KMS-11 (cell line): ENCODE measurements around the gene SLC8B1.

ENCODE experiments used
- H2AFZ ChIP-seq: fragments of 200-600 bp; sonication (generic); 2 replicates; pipeline ENCODE4 v1.6.1; 2016; ENCODE audit warnings: antibody characterized with exemption, mixed run types, low read depth
- H3K27ac ChIP-seq: fragments of 200-600 bp; sonication (generic); 2 replicates; pipeline ENCODE4 v1.6.1; 2016; ENCODE audit warnings: mild to moderate bottlenecking, mixed run types
- H3K27me3 ChIP-seq: fragments of 200-600 bp; sonication (generic); 2 replicates; pipeline ENCODE4 v1.6.1; 2017; ENCODE audit warnings: mild to moderate bottlenecking, low read depth, mixed run types, moderate library complexity; ENCODE audit not compliant: insufficient read depth
- H3K36me3 ChIP-seq: fragments of 200-600 bp; sonication (generic); 2 replicates; pipeline ENCODE4 v1.6.1; 2017; ENCODE audit warnings: mild to moderate bottlenecking, mixed run types; ENCODE audit not compliant: insufficient read depth
- H3K4me1 ChIP-seq: fragments of 200-600 bp; sonication (generic); 2 replicates; pipeline ENCODE4 v1.6.1; 2016; ENCODE audit warnings: mild to moderate bottlenecking, low read depth, mixed run types; ENCODE audit not compliant: poor library complexity, severe bottlenecking
- H3K4me2 ChIP-seq: fragments of 200-600 bp; sonication (generic); 2 replicates; pipeline ENCODE4 v1.7.0; 2016; ENCODE audit warnings: mild to moderate bottlenecking, mixed run types
- H3K4me3 ChIP-seq: fragments of 200-600 bp; sonication (generic); IDR thresholded peaks from 2 replicates; pipeline ENCODE4 v1.6.1; 2017; ENCODE audit warnings: low read depth, low read length, mixed read lengths; ENCODE audit not compliant: insufficient read depth
- H3K79me2 ChIP-seq: fragments of 200-600 bp; sonication (generic); 2 replicates; pipeline ENCODE4 v1.6.1; 2016; ENCODE audit warnings: low read depth, mixed run types; ENCODE audit not compliant: insufficient read depth
- H3K9ac ChIP-seq: fragments of 200-600 bp; sonication (generic); 2 replicates; pipeline ENCODE4 v1.6.1; 2016; ENCODE audit warnings: mild to moderate bottlenecking, mixed run types
- H4K20me1 ChIP-seq: fragments of 200-600 bp; sonication (generic); 2 replicates; pipeline ENCODE4 v1.6.1; 2016; ENCODE audit warnings: mild to moderate bottlenecking, mixed run types; ENCODE audit not compliant: insufficient read depth
- CTCF ChIP-seq: fragments of 200-600 bp; sonication (generic); conservative IDR thresholded peaks from 2 replicates; pipeline ENCODE4 v1.6.1; 2017; ENCODE audit warnings: low read depth, mild to moderate bottlenecking, antibody characterized with exemption, low read length, moderate library complexity, mixed read lengths

Gene SLC8B1

DNA sequence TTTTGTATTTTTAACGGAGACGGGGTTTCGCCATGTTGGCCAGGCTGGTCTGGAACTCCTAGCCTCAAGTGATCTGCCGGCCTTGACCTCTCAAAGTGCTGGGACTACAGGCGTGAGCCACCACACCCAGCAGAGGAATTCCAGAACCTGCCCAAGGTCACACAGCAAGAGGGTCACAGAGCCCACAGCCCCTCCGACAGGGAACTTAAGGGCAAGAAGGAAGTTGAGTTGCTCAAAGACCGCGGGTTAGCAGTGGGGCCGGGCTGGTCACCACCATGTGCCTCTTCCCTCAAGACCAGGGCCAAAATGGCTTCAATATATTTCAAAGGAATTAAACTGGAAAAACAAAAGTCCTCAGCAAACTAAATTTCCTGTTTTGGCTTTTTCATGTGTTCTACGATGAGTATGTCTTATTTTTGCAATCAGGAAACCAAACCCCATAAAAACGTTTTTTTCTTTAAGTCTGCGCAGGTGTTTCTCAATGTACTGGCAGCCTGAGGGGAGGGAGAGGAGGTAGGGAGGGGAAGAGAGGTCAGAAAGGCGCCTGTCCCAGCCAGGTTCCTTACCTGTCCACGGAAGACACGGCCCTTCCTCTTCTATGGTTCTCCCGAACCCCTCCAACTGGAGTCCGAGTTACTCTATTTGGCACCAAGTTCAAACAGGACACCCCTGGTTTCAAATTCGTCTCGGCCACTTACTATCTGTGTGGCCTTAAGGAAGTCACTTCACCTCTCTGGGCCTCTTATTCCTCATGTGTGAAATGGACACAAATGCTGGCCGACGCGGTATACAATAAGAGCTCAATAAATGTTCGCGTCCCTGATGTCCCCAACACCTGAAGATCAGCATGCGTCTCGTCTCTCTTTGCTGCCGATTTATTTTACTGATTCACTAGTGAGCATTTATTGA, 778 bp downstream of the SLC8B1 start:
- no peak for TF ChIP-seq CTCF
- no peaks in the 10 kb centered on the region for H3K79me2 ChIP-seq
- H3K4me1 ChIP-seq = no peaks in the 10 kb centered on the region
- no peak overlapping the region for H3K4me3 ChIP-seq
- no peaks in the 10 kb centered on the region for H4K20me1 ChIP-seq
- H3K27ac ChIP-seq = no peak overlapping the region
- peak overlapping the region; percentile 72 for H2AFZ ChIP-seq
- no peaks in the 10 kb centered on the region for H3K36me3 ChIP-seq
- no peaks in the 10 kb centered on the region for H3K27me3 ChIP-seq
- H3K9ac ChIP-seq = no peak overlapping the region
- peak overlapping the region; percentile 39 for H3K4me2 ChIP-seq

- Histone ChIP-seq H3K9ac (no peak overlapping the region), H2AFZ (no peak overlapping the region)
These were observed 1.5 kb downstream of the SLC8B1 start for GRCh38 chr12:113333418-113333750.

DNA sequence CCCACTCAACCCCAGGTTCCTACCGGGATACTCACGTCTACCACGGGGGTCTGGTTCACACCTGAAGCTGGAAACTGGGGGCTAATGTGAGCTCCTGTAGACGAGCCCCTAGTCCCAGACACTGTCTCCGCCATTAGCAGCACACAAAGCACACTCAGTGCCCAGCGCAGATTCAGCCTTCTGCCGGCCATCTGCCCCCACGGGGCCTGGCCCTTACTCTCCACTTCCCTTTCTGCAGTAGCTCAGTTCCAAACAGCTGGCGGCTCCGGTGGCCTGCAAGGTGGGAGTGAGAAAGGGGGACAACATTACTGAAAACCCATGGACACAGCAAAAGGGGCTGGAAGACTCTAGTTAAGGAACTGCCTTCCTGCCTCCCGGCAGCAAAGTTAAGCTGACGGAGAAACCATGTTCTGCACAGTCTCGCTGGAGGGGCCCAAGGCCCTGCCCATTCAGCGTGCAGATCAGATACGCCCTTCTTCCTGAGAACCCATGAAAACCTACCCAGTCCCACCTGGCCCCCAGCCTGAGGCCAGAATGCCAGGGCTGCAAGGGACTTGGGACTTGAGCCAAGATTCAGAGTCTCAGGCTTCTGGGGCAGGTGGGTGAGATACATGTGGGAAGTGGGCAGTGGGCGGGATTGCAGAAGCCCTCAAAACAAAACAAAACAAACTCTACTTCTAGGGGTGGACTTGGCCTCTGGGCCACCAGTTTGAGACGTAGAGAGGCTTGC, 2.1 kb downstream of the SLC8B1 start:
- no peak overlapping the region for H3K4me2 ChIP-seq
- no peak overlapping the region for H3K4me3 ChIP-seq
- TF ChIP-seq CTCF = no peak

More at GRCh38 chr12:113333418-113333750, 1.5 kb downstream of the SLC8B1 start:
- Histone ChIP-seq H3K79me2 (no peaks in the 10 kb centered on the region), H3K4me2 (no peak overlapping the region), H4K20me1 (no peaks in the 10 kb centered on the region), H3K4me1 (no peaks in the 10 kb centered on the region), H3K27me3 (no peaks in the 10 kb centered on the region), H3K27ac (no peak overlapping the region), H3K4me3 (no peak overlapping the region), H3K36me3 (no peaks in the 10 kb centered on the region)
- TF ChIP-seq CTCF = no peak

DNA sequence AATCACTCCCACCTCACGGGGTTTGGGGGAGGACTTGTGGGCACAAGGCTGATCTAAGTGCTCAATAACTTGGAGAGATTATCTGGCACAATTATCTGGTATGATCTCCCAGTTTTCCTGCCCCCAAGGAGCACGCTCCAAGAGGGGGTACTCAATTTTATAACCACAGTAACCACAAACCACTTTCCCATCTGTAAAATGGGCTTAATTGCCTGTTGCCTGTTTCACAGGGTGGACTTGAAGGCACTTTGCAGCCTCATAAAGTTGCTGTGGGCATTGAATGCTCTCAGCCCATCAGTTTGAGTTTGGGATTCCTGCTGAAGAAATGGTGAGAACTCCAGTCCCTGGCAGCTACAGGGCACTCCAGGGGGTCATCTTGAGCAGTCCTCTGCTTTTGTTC, 4.4 kb downstream of the SLC8B1 start:
- no peak overlapping the region for H2AFZ ChIP-seq

More for the DNA sequence above, 2.1 kb downstream of the SLC8B1 start:
- Histone ChIP-seq H4K20me1 (no peaks in the 10 kb centered on the region), H3K4me1 (no peaks in the 10 kb centered on the region), H3K79me2 (no peaks in the 10 kb centered on the region), H3K36me3 (no peaks in the 10 kb centered on the region), H2AFZ (no peak overlapping the region), H3K27ac (no peak overlapping the region), H3K9ac (no peak overlapping the region), H3K27me3 (no peaks in the 10 kb centered on the region)

More for the DNA sequence above, 4.4 kb downstream of the SLC8B1 start:
- Histone ChIP-seq H3K9ac (no peak overlapping the region), H3K4me3 (no peak overlapping the region), H3K4me2 (no peak overlapping the region), H4K20me1 (no peaks in the 10 kb centered on the region), H3K79me2 (no peaks in the 10 kb centered on the region), H3K27ac (no peak overlapping the region), H3K36me3 (no peaks in the 10 kb centered on the region), H3K4me1 (no peaks in the 10 kb centered on the region), H3K27me3 (no peaks in the 10 kb centered on the region)
- TF ChIP-seq CTCF = no peak
